HEK293 (cell line): ENCODE results near the gene MTUS2.

Experiments used
- CTCF ChIA-PET: fragments of 350-600 bp; formaldehyde crosslinking; extraction: SDS; loops from one replicate; lab custom pipeline; 2021; ENCODE audit warnings: antibody characterized with exemption; lab: Yijun Ruan, JAX
- POLR2A ChIA-PET: fragments of 300-600 bp; formaldehyde crosslinking; extraction: SDS; loops from one replicate; lab custom pipeline; 2020; ENCODE audit warnings: antibody characterized with exemption, inconsistent platforms; lab: Yijun Ruan, JAX
- H3K27ac ChIP-seq: fragments of 200-500 bp; sonication (Bioruptor generic); 2 replicates; pipeline ENCODE4 v1.5.1; 2014; ENCODE audit warnings: low read depth, low read length, control low read depth, inconsistent platforms; ENCODE audit errors: extremely low read depth
- H3K36me3 ChIP-seq, 2 experiments: fragments of 200-500 bp in 1 of 2; sonication (Bioruptor generic) in 1 of 2; 1 replicate in 1 of 2; 2 replicates in 1 of 2; pipeline ENCODE4 v1.5.1; 2014 to 2017; ENCODE audit warnings: inconsistent platforms in 2 of 2, low read length in 2 of 2; ENCODE audit not compliant: control insufficient read depth in 2 of 2, insufficient read depth in 1 of 2
- H3K4me1 ChIP-seq: fragments of 200-500 bp; sonication (Bioruptor generic); 2 replicates; pipeline ENCODE4 v1.5.1; 2014; ENCODE audit warnings: mild to moderate bottlenecking, low read length, inconsistent platforms; ENCODE audit not compliant: control insufficient read depth, insufficient read depth
- H3K4me3 ChIP-seq: 2 replicates; pipeline ENCODE4 v1.5.1; 2011; ENCODE audit warnings: low read depth, mild to moderate bottlenecking, control low read depth, low read length, moderate library complexity
- H3K9me3 ChIP-seq: fragments of 200-500 bp; sonication (Bioruptor generic); 2 replicates; pipeline ENCODE4 v1.5.1; 2014; ENCODE audit warnings: low read depth, low read length, inconsistent platforms; ENCODE audit not compliant: control insufficient read depth, insufficient read depth
- GLIS1 ChIP-seq: fragments of 450-650 bp; formaldehyde crosslinking; IDR thresholded peaks from 2 replicates; pipeline ENCODE4 v1.5.1; 2016; ENCODE audit warnings: missing biosample characterization, missing genetic modification characterization
- KLF10 ChIP-seq: fragments of 450-650 bp; IDR thresholded peaks from 2 replicates; pipeline ENCODE4 v1.5.1; 2018; ENCODE audit warnings: missing biosample characterization, mild to moderate bottlenecking, missing genetic modification characterization
- SCRT1 ChIP-seq: fragments of 450-650 bp; formaldehyde crosslinking; IDR thresholded peaks from 2 replicates; pipeline ENCODE4 v1.5.1; 2016; ENCODE audit warnings: missing biosample characterization, missing genetic modification characterization, borderline replicate concordance
- SP7 ChIP-seq: fragments of 450-650 bp; formaldehyde crosslinking; IDR thresholded peaks from 2 replicates; pipeline ENCODE4 v1.5.1; 2016; ENCODE audit warnings: missing biosample characterization, missing genetic modification characterization
- ZNF121 ChIP-seq: fragments of 450-650 bp; formaldehyde crosslinking; IDR thresholded peaks from 2 replicates; pipeline ENCODE4 v1.5.1; 2016; ENCODE audit warnings: missing biosample characterization, missing genetic modification characterization
- ZNF132 ChIP-seq: fragments of 450-650 bp; formaldehyde crosslinking; IDR thresholded peaks from 2 replicates; pipeline ENCODE4 v1.5.1; 2017; ENCODE audit warnings: missing biosample characterization, missing genetic modification characterization, borderline replicate concordance
- ZNF133 ChIP-seq: fragments of 450-650 bp; formaldehyde crosslinking; IDR thresholded peaks from 2 replicates; pipeline ENCODE4 v1.5.1; 2016; ENCODE audit warnings: missing biosample characterization, missing genetic modification characterization
- ZNF16 ChIP-seq: fragments of 450-650 bp; formaldehyde crosslinking; IDR thresholded peaks from 2 replicates; pipeline ENCODE4 v1.5.1; 2016; ENCODE audit warnings: low read depth, missing biosample characterization, missing genetic modification characterization
- ZNF169 ChIP-seq: fragments of 450-650 bp; formaldehyde crosslinking; IDR thresholded peaks from 2 replicates; pipeline ENCODE4 v1.5.1; 2016; ENCODE audit warnings: missing biosample characterization, missing genetic modification characterization
- ZNF24 ChIP-seq: fragments of 450-650 bp; formaldehyde crosslinking; IDR thresholded peaks from 2 replicates; pipeline ENCODE4 v1.5.1; 2016; ENCODE audit warnings: missing biosample characterization, missing genetic modification characterization
- ZNF292 ChIP-seq: fragments of 450-650 bp; formaldehyde crosslinking; IDR thresholded peaks from 2 replicates; pipeline ENCODE4 v1.5.1; 2016; ENCODE audit warnings: low read depth, missing biosample characterization, missing genetic modification characterization, borderline replicate concordance
- ZNF37A ChIP-seq: fragments of 450-650 bp; IDR thresholded peaks from 2 replicates; pipeline ENCODE4 v1.5.1; 2018; ENCODE audit warnings: missing biosample characterization, missing genetic modification characterization
- ZNF423 ChIP-seq: fragments of 450-650 bp; formaldehyde crosslinking; IDR thresholded peaks from 2 replicates; pipeline ENCODE4 v1.5.1; 2016; ENCODE audit warnings: missing biosample characterization, missing genetic modification characterization
- ZNF473 ChIP-seq: fragments of 450-650 bp; formaldehyde crosslinking; IDR thresholded peaks from 2 replicates; pipeline ENCODE4 v1.5.1; 2017; ENCODE audit warnings: missing biosample characterization, missing genetic modification characterization
- ZNF514 ChIP-seq: fragments of 450-650 bp; formaldehyde crosslinking; IDR thresholded peaks from 2 replicates; pipeline ENCODE4 v1.5.1; 2016; ENCODE audit warnings: missing biosample characterization, missing genetic modification characterization
- ZNF549 ChIP-seq: fragments of 450-650 bp; IDR thresholded peaks from 2 replicates; pipeline ENCODE4 v1.5.1; 2018; ENCODE audit warnings: missing biosample characterization, missing genetic modification characterization, mild to moderate bottlenecking, inconsistent platforms, moderate library complexity
- ZNF658 ChIP-seq: fragments of 450-650 bp; formaldehyde crosslinking; IDR thresholded peaks from 2 replicates; pipeline ENCODE4; 2016; ENCODE audit warnings: missing biosample characterization, missing genetic modification characterization
- ZNF660 ChIP-seq: fragments of 450-650 bp; IDR thresholded peaks from 2 replicates; pipeline ENCODE4 v1.5.1; 2018; ENCODE audit warnings: missing biosample characterization, mild to moderate bottlenecking, missing genetic modification characterization
- ZNF830 ChIP-seq: fragments of 450-650 bp; IDR thresholded peaks from 2 replicates; pipeline ENCODE4 v1.5.0; 2018; ENCODE audit warnings: missing biosample characterization, missing genetic modification characterization, low read depth, mild to moderate bottlenecking, moderate library complexity
- ZNF837 ChIP-seq: fragments of 450-650 bp; formaldehyde crosslinking; IDR thresholded peaks from 2 replicates; pipeline ENCODE4 v1.5.1; 2016; ENCODE audit warnings: missing biosample characterization, missing genetic modification characterization
- ZSCAN16 ChIP-seq: fragments of 450-650 bp; formaldehyde crosslinking; IDR thresholded peaks from 2 replicates; pipeline ENCODE4 v1.5.1; 2016; ENCODE audit warnings: missing biosample characterization, missing genetic modification characterization
- TF ChIP-seq, protein P1 (sequence below): fragments of 450-650 bp; formaldehyde crosslinking; IDR thresholded peaks from 2 replicates; pipeline ENCODE4 v1.5.1; 2016; ENCODE audit warnings: missing biosample characterization, missing genetic modification characterization, low read depth
- TF ChIP-seq, protein P2 (sequence below): fragments of 450-650 bp; formaldehyde crosslinking; IDR thresholded peaks from 2 replicates; pipeline ENCODE4 v1.5.1; 2016; ENCODE audit warnings: missing biosample characterization, missing genetic modification characterization
- TF ChIP-seq, protein P3 (sequence below): fragments of 450-650 bp; formaldehyde crosslinking; IDR thresholded peaks from 2 replicates; pipeline ENCODE4; 2016; ENCODE audit warnings: missing biosample characterization, missing genetic modification characterization
- TF ChIP-seq, protein P4 (sequence below): fragments of 450-650 bp; formaldehyde crosslinking; optimal IDR thresholded peaks from 2 replicates; pipeline ENCODE3; 2016; ENCODE audit warnings: missing biosample characterization, mild to moderate bottlenecking, missing genetic modification characterization
- TF ChIP-seq, protein P5 (sequence below): fragments of 450-650 bp; formaldehyde crosslinking; IDR thresholded peaks from 2 replicates; pipeline ENCODE4 v1.5.1; 2017; ENCODE audit warnings: missing biosample characterization, missing genetic modification characterization

MTUS2 gene

DNA sequence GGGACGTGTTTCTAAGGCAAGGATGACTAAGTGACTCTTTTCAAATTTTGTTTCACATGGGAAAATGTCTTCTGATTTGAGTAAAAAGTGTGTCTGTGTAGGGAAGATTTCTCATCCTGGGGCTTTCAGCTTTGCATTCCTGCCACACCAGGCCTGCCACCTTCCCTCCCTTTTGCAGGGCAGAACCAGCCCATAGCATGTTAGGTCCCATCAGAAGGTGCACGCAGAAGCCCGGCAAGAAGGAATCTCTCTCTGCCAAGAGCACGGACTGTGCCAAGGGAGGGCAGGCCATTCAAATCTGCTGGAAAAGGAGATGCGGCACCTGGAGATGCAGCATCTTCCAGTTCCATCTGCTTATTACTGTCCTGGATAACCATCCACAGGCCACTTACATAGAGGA lies 563.3 kb downstream of the MTUS2 start:
- H3K9me3 ChIP-seq: no peaks in the 10 kb centered on the region
- no peaks in the 10 kb centered on the region for H3K36me3 ChIP-seq
- CTCF ChIA-PET: no interaction called here
- POLR2A ChIA-PET: no interaction called here
- no peak overlapping the region for H3K27ac ChIP-seq
- no peak overlapping the region for H3K4me3 ChIP-seq
- H3K4me1 ChIP-seq: no peaks in the 10 kb centered on the region
- no peak for TF ChIP-seq ZNF292 (tag by site-specific recombination)

DNA sequence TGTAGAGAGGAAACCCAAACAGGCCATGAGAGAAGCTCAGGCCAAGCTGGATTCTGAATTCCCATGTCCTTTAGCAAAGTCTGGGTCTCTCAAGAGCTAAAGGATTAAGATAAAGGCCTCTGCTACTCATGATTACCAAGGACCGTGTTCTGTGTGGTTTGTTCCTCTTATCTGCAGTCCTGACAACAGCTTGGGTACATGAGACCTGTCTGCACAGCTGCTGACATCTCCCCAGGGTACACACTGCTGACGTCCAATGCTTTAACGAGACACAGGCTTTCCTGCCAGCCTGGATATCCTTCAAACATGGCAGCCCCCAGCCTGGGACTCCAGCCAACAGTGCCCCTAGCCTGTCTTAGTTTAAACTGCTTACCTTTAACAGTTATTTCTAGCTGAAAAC lies 564.3 kb downstream of the MTUS2 start:
- ChIA-PET CTCF (interaction anchor here (0.6 kb wide), 1 partner anchor 58 kb away, joined by 3 read pairs; no protein-coding TSS in a partner anchor), POLR2A (no interaction called here)
- TF ChIP-seq, protein P1, sequence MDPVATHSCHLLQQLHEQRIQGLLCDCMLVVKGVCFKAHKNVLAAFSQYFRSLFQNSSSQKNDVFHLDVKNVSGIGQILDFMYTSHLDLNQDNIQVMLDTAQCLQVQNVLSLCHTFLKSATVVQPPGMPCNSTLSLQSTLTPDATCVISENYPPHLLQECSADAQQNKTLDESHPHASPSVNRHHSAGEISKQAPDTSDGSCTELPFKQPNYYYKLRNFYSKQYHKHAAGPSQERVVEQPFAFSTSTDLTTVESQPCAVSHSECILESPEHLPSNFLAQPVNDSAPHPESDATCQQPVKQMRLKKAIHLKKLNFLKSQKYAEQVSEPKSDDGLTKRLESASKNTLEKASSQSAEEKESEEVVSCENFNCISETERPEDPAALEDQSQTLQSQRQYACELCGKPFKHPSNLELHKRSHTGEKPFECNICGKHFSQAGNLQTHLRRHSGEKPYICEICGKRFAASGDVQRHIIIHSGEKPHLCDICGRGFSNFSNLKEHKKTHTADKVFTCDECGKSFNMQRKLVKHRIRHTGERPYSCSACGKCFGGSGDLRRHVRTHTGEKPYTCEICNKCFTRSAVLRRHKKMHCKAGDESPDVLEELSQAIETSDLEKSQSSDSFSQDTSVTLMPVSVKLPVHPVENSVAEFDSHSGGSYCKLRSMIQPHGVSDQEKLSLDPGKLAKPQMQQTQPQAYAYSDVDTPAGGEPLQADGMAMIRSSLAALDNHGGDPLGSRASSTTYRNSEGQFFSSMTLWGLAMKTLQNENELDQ (tag by site-specific recombination): no peak
- TF ChIP-seq, protein P2, sequence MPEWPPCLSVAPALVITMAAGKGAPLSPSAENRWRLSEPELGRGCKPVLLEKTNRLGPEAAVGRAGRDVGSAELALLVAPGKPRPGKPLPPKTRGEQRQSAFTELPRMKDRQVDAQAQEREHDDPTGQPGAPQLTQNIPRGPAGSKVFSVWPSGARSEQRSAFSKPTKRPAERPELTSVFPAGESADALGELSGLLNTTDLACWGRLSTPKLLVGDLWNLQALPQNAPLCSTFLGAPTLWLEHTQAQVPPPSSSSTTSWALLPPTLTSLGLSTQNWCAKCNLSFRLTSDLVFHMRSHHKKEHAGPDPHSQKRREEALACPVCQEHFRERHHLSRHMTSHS (tag by site-specific recombination): no peak
- TF ChIP-seq ZNF837 (tag by site-specific recombination): no peak
- no peak for TF ChIP-seq ZNF658 (tag by site-specific recombination)
- TF ChIP-seq, protein P3, sequence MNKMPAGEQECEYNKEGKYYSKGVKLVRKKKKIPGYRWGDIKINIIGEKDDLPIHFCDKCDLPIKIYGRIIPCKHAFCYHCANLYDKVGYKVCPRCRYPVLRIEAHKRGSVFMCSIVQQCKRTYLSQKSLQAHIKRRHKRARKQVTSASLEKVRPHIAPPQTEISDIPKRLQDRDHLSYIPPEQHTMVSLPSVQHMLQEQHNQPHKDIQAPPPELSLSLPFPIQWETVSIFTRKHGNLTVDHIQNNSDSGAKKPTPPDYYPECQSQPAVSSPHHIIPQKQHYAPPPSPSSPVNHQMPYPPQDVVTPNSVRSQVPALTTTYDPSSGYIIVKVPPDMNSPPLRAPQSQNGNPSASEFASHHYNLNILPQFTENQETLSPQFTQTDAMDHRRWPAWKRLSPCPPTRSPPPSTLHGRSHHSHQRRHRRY (tag by site-specific recombination): no peak
- TF ChIP-seq ZNF423 (tag by site-specific recombination): no peak
- no peak for TF ChIP-seq SP7 (tag by site-specific recombination)
- no peak for TF ChIP-seq SCRT1 (tag by site-specific recombination)
- TF ChIP-seq GLIS1: no peak
- no peak for TF ChIP-seq ZNF37A
- TF ChIP-seq ZNF132: no peak
- TF ChIP-seq, protein P4, sequence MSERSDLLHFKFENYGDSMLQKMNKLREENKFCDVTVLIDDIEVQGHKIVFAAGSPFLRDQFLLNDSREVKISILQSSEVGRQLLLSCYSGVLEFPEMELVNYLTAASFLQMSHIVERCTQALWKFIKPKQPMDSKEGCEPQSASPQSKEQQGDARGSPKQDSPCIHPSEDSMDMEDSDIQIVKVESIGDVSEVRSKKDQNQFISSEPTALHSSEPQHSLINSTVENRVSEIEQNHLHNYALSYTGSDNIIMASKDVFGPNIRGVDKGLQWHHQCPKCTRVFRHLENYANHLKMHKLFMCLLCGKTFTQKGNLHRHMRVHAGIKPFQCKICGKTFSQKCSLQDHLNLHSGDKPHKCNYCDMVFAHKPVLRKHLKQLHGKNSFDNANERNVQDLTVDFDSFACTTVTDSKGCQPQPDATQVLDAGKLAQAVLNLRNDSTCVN: no peak
- no peak for TF ChIP-seq ZNF16 (tag by site-specific recombination)
- no peak for TF ChIP-seq ZNF830 (tag by site-specific recombination)
- TF ChIP-seq ZNF660 (tag by site-specific recombination): no peak
- TF ChIP-seq ZNF514: no peak
- Histone ChIP-seq H3K4me3 (no peak overlapping the region), H3K27ac (no peak overlapping the region), H3K4me1 (no peaks in the 10 kb centered on the region), H3K36me3 (no peaks in the 10 kb centered on the region), H3K9me3 (no peaks in the 10 kb centered on the region)

DNA sequence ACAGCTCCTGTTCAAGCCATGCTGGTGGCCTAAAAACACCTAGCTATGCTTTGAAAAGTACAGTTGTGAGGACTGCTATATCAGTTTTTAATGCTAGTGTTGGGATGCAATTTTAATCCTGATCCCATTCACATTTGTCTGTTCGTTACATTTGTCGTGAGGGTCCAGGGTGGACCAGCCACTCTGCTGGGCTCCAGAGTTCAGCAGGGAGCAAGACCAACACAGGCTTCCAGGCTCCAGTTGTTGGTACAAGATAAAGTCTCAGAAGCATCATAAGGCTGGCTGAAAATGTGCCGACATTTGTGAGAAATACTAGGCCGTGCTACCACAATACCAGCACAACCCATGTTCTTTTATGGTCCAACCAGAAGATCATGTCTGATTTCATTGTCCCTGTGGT lies 564.7 kb downstream of the MTUS2 start:
- ChIA-PET CTCF (interaction anchor here (0.6 kb wide), 1 partner anchor 58 kb away, joined by 3 read pairs; no protein-coding TSS in a partner anchor), POLR2A (no interaction called here)
- H3K4me1 ChIP-seq: no peaks in the 10 kb centered on the region
- no peak overlapping the region for H3K27ac ChIP-seq
- no peak overlapping the region for H3K4me3 ChIP-seq
- no peaks in the 10 kb centered on the region for H3K36me3 ChIP-seq
- no peaks in the 10 kb centered on the region for H3K9me3 ChIP-seq
- TF ChIP-seq GLIS1 (no peak), ZSCAN16 (no peak), ZNF24 (tag by site-specific recombination) (no peak), KLF10 (tag by site-specific recombination) (no peak), ZNF133 (tag by site-specific recombination) (no peak), ZNF473 (tag by site-specific recombination) (no peak), ZNF121 (tag by site-specific recombination) (no peak), ZNF549 (tag by site-specific recombination) (no peak), ZNF169 (tag by site-specific recombination) (no peak)
- TF ChIP-seq, protein P3 (tag by site-specific recombination): no peak
- TF ChIP-seq, protein P5, sequence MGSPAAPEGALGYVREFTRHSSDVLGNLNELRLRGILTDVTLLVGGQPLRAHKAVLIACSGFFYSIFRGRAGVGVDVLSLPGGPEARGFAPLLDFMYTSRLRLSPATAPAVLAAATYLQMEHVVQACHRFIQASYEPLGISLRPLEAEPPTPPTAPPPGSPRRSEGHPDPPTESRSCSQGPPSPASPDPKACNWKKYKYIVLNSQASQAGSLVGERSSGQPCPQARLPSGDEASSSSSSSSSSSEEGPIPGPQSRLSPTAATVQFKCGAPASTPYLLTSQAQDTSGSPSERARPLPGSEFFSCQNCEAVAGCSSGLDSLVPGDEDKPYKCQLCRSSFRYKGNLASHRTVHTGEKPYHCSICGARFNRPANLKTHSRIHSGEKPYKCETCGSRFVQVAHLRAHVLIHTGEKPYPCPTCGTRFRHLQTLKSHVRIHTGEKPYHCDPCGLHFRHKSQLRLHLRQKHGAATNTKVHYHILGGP: no peak
